ENCODE data around the gene SYPL2.

SYPL2 gene

DNA sequence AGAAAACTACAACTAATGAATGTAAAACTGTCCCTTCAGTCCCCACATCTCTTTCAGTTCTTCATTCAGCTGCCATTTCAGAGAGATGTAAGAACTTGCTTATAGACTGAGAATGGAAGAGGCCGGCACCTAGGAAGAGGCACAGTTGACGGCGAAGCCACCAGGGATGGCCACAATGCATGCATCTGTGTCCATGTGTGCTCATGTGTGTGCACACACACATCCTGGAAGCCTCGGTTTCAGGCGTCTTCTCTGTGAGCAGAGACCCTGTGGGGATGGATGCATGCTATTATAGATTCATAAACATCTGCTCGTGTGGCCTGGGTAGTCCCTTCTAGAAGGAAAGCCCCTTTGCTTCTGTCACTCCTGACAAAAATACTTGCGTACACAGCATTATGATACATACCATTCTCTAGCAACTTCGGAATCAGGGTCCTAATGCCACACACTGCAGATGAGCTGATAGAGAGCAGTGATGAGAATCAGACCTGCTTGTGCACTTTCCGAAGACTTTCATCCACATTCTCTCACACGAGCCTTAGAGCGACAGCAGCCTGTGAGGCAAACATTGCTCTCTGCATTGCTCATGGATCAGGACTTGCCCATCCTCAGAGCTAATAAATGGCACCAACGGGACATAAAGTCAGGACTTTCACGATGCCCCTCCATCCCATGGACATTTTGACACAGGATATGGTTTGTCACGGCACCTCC is 60.9 kb downstream of the SYPL2 start:
- TF ChIP-seq SIN3A (IDR thresholded peaks at IDR 0.05; ENCODE audit: borderline replicate concordance, insufficient read depth, low read length) (no peak), POLR2AphosphoS5 (IDR thresholded peaks at IDR 0.05; ENCODE audit: low read depth, low read length) (no peak), TAF1 (IDR thresholded peaks at IDR 0.05; ENCODE audit: borderline replicate concordance, insufficient read depth, low read length) (no peak), FOXP2 (optimal IDR thresholded peaks at IDR 0.05; ENCODE audit: borderline replicate concordance, extremely low read depth, extremely low read length, insufficient read depth) (no peak)
- TF ChIP-seq, protein P1, sequence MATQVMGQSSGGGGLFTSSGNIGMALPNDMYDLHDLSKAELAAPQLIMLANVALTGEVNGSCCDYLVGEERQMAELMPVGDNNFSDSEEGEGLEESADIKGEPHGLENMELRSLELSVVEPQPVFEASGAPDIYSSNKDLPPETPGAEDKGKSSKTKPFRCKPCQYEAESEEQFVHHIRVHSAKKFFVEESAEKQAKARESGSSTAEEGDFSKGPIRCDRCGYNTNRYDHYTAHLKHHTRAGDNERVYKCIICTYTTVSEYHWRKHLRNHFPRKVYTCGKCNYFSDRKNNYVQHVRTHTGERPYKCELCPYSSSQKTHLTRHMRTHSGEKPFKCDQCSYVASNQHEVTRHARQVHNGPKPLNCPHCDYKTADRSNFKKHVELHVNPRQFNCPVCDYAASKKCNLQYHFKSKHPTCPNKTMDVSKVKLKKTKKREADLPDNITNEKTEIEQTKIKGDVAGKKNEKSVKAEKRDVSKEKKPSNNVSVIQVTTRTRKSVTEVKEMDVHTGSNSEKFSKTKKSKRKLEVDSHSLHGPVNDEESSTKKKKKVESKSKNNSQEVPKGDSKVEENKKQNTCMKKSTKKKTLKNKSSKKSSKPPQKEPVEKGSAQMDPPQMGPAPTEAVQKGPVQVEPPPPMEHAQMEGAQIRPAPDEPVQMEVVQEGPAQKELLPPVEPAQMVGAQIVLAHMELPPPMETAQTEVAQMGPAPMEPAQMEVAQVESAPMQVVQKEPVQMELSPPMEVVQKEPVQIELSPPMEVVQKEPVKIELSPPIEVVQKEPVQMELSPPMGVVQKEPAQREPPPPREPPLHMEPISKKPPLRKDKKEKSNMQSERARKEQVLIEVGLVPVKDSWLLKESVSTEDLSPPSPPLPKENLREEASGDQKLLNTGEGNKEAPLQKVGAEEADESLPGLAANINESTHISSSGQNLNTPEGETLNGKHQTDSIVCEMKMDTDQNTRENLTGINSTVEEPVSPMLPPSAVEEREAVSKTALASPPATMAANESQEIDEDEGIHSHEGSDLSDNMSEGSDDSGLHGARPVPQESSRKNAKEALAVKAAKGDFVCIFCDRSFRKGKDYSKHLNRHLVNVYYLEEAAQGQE (IDR thresholded peaks at IDR 0.05; ENCODE audit: insufficient read depth in 1 of 2, low read depth in 2 of 2, low read length in 2 of 2) = no peak

- no peak for TF ChIP-seq TAF1 (IDR thresholded peaks at IDR 0.05; ENCODE audit: borderline replicate concordance, insufficient read depth, low read length)
- TF ChIP-seq, protein P1 (IDR thresholded peaks at IDR 0.05; ENCODE audit: insufficient read depth in 1 of 2, low read depth in 2 of 2, low read length in 2 of 2) = no peak
Measured at GRCh38 chr1:109527846-109528695, 61.7 kb downstream of the SYPL2 start.

DNA sequence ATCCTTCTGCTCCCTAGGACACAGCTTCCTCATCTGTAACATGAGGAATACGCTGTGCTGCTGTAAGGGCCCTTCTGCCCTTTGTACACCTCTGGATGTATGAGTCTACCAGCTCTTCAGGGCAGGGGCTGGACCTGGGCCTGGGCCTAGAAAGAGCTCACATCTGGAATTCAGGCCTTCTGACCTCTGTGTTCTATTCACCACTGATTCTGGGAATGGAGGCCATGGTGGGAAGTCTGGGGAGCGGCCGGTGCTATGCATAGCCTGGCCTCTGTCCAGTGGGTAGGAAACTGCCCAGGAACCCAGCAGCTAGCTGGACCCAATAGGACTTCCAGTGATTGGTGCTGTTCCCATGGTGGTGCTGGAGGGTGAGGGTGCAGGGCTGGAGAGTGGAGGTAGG is 62.4 kb downstream of the SYPL2 start:
- TF ChIP-seq FOXP2 (optimal IDR thresholded peaks at IDR 0.05; ENCODE audit: borderline replicate concordance, extremely low read depth, extremely low read length, insufficient read depth) (no peak), TAF1 (IDR thresholded peaks at IDR 0.05; ENCODE audit: borderline replicate concordance, insufficient read depth, low read length) (no peak), SIN3A (IDR thresholded peaks at IDR 0.05; ENCODE audit: borderline replicate concordance, insufficient read depth, low read length) (no peak), POLR2AphosphoS5 (IDR thresholded peaks at IDR 0.05; ENCODE audit: low read depth, low read length) (no peak)
- TF ChIP-seq, protein P1 (IDR thresholded peaks at IDR 0.05; ENCODE audit: insufficient read depth in 1 of 2, low read depth in 2 of 2, low read length in 2 of 2) = no peak

DNA sequence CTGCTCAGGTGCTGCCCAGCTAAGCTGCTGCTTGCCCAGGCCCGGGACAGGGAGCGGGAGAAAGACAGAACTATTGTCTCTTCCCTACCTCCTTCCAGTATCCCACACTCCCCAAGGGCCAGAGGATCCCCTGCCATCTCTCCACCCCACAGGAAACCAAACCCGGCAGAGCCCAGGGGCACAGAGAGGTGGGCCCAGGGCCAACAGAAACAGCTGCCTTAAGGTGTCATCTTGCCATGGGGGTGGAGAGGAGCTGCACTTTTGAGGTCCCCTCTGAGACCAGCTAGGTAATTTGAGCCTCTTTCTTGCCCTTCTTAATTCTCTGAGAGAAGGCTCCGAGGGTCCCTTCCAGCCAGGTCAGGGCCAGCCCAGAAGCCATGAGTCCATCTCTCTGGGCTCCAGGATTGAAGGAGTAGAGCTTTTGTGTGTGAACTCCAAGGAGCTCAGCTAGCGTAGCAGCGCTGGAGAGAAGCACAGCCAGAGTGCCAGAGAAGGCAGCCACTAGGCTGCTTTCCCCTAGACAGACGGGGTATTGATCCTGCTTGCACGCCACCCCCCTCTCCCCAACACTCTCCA is 63.6 kb downstream of the SYPL2 start:
- TF ChIP-seq SIN3A (IDR thresholded peaks at IDR 0.05; ENCODE audit: borderline replicate concordance, insufficient read depth, low read length) = no peak
- TF ChIP-seq, protein P1 (IDR thresholded peaks at IDR 0.05; ENCODE audit: insufficient read depth in 1 of 2, low read depth in 2 of 2, low read length in 2 of 2) = no peak
- TF ChIP-seq TAF1 (IDR thresholded peaks at IDR 0.05; ENCODE audit: borderline replicate concordance, insufficient read depth, low read length) = no peak
- TF ChIP-seq FOXP2 (optimal IDR thresholded peaks at IDR 0.05; ENCODE audit: borderline replicate concordance, extremely low read depth, extremely low read length, insufficient read depth) = no peak
- no peak for TF ChIP-seq POLR2AphosphoS5 (IDR thresholded peaks at IDR 0.05; ENCODE audit: low read depth, low read length)
